NB4 (cell line): ENCODE results near the gene ARHGAP26.

Experiments used
- CTCF ChIP-seq: IDR thresholded peaks from one replicate; pipeline ENCODE4 v1.5.1; 2012; ENCODE audit warnings: low read depth, low read length
- MAX ChIP-seq: IDR thresholded peaks from 2 replicates; pipeline ENCODE4 v1.6.1; 2011; ENCODE audit warnings: low read depth, low read length
- MYC ChIP-seq: IDR thresholded peaks from 2 replicates; pipeline ENCODE4 v1.6.1; 2011; ENCODE audit warnings: low read depth, low read length
- POLR2A ChIP-seq: IDR thresholded peaks from 2 replicates; pipeline ENCODE4 v1.6.1; 2011; ENCODE audit warnings: mild to moderate bottlenecking; ENCODE audit not compliant: insufficient read length; ENCODE audit errors: extremely low read depth

DNA sequence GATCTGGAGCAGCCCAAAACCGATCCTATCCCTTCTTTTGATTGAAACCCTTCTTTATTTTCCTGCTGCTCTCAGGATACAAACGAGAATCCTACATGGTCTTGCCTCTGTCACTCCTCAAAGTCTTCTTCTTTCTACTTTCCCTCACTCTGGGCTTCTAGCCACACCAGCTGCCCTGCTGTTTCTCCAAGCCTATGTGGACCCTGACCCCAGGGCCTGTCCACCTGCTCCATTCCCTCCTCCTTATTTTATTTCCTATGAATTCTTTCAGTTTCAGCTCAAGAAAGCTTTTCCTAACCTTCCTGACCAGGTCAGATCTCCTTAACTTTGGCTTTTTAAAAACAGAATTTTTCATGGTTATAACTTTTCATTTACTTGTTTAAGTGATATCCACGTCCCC is 141.0 kb downstream of the ARHGAP26 start:
- TF ChIP-seq CTCF (no peak), MAX (no peak), POLR2A (no peak), MYC (no peak)
